Stimulated activated memory B cell treated with anti-CD40 and anti-IgM and Interleukin-4, amounts not matched to agents 10 μg/mL and 1 μg/mL and 100 μg/mL, for 72 hours (primary cell): ENCODE data around the gene PLCG2.
A peak's percentile ranks its signal among the peaks of the same experiment; 100 is the strongest.
"Not testable (repeated sequence)": the region's sequence is repeated elsewhere in the genome, so short reads cannot be mapped to it uniquely, and the experiment has no call there.

Experiments used
- ATAC-seq: fragments of 150-1000 bp; cut with Tn5 transposase; 2 replicates; pipeline ENCODE4 v1.10.0; 2021
- H3K27ac Mint-ChIP-seq: one replicate; pipeline ENCODE4 v1.8.0; 2022; ENCODE audit warnings: mild to moderate bottlenecking, mixed read lengths
- H3K27me3 Mint-ChIP-seq: one replicate; pipeline ENCODE4 v1.8.0; 2022; ENCODE audit warnings: mixed read lengths
- H3K36me3 Mint-ChIP-seq: one replicate; pipeline ENCODE4 v1.8.0; 2022; ENCODE audit warnings: mixed read lengths
- H3K4me1 Mint-ChIP-seq: one replicate; pipeline ENCODE4 v1.8.0; 2022; ENCODE audit warnings: mixed read lengths
- H3K4me3 Mint-ChIP-seq: one replicate; pipeline ENCODE4 v1.8.0; 2022; ENCODE audit warnings: mild to moderate bottlenecking, moderate library complexity, mixed read lengths
- H3K9me3 Mint-ChIP-seq: one replicate; pipeline ENCODE4 v1.8.0; 2022; ENCODE audit warnings: mixed read lengths

The PLCG2 gene

DNA sequence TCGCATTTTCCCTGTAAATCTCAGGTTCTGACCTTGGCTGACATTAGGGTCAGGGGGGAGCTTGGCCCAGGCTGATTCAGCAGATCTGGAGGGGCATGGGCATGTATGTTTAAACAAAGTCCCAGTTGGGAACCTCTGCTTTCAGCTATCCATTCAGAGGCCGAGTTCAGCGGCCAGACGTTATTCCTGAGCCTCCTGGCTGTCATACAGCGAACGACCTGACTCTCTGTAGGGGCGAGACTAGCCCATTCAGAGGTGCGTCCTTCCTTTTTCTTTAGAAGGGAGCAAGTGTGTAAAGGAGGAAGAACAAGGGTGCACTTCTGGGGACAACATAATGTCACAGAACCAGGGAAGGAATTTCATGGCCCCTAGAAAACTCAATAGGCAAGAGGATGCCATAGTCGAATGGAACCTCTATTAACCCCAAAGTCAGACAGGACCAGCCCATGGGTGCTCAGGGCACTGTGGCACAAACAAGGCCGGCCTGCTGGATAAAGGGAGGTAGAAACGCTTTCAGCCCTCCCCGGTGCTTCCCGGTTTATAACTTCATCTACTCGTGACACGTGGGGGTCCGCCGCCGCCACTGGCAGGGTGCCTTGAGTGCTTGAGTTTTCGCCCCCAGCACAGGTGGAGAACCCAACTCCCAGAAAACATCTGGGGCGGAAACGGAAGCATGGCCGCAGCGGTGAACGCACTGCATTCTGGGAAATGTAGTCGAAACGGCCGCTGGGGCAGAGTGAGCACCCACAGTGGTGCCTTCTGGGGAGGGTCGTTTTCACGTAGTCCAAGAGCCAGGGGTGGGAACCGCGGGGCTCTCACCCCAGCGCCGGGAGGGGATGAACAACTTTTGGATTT, 33.2 kb upstream of the PLCG2 start:
- H3K9me3 Mint-ChIP-seq: no peaks in the 10 kb centered on the region
- peak overlapping the region; percentile 89 for H3K27ac Mint-ChIP-seq
- peak; percentile 82 for ATAC-seq
- H3K4me1 Mint-ChIP-seq: peaks cover 53% of the 10 kb centered on the region
- no peaks in the 10 kb centered on the region for H3K36me3 Mint-ChIP-seq
- no peaks in the 10 kb centered on the region for H3K27me3 Mint-ChIP-seq
- peak overlapping the region; percentile 85 for H3K4me3 Mint-ChIP-seq

DNA sequence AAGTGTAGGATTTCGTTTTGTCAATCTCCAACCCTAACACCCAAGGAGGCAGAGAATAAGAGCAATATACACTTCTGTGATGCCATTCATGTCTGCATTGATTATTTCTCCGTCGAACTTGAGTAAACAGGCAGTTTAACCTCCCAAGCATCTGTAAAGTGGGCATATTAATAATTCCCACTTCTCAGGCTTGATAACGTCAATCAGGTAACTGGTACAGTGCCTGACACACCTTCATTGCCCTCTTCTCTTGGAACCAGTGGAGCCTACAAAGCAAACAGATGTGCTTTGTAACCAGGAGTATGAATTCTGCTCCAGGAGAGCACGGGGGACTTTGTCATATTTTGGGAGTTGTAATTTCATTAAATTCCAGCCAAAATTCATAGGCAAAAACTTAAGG, 32.5 kb upstream of the PLCG2 start:
- peak overlapping the region; percentile 85 for H3K4me3 Mint-ChIP-seq
- no peak for ATAC-seq
- H3K4me1 Mint-ChIP-seq: peaks cover 53% of the 10 kb centered on the region
- H3K9me3 Mint-ChIP-seq: no peaks in the 10 kb centered on the region
- no peaks in the 10 kb centered on the region for H3K27me3 Mint-ChIP-seq
- H3K36me3 Mint-ChIP-seq: no peaks in the 10 kb centered on the region
- peak overlapping the region; percentile 89 for H3K27ac Mint-ChIP-seq

DNA sequence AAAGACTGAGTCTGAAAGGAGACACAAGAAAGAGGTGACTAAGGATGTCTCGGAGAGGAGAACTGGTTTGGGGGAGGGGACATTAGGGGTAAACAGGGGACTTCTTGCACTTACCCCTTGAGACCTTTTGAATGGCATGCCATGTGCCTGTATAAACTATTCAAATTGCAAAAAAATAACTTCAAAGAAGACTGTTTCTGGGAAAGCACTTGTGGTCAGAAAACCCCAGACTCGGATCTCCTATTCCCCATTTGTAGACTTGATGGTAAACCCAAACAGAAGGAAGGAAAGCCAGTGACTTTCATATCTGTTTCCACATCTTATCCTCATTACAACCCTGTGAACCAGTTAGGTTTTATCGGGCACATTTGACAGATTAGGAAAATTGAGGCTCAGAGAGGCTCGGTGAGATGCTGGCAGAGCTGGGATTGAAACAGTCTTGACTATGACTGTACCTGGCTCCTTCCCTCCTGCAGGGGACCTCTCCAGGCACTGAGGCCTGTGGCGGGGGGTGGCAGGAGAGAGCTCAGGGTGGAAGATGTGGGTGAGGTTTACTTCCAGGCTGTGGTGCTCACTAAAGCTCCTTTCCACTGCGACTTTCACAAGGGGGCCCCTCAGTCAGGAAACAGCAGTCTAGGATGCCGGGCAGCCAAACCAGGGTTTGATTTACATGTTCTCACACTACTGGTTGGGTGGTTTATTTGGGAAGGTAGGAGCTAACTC, 30.5 kb upstream of the PLCG2 start:
- peak; percentile 31 for ATAC-seq
- H3K4me3 Mint-ChIP-seq: no peak overlapping the region
- peak overlapping the region; percentile 78 for H3K27ac Mint-ChIP-seq

DNA sequence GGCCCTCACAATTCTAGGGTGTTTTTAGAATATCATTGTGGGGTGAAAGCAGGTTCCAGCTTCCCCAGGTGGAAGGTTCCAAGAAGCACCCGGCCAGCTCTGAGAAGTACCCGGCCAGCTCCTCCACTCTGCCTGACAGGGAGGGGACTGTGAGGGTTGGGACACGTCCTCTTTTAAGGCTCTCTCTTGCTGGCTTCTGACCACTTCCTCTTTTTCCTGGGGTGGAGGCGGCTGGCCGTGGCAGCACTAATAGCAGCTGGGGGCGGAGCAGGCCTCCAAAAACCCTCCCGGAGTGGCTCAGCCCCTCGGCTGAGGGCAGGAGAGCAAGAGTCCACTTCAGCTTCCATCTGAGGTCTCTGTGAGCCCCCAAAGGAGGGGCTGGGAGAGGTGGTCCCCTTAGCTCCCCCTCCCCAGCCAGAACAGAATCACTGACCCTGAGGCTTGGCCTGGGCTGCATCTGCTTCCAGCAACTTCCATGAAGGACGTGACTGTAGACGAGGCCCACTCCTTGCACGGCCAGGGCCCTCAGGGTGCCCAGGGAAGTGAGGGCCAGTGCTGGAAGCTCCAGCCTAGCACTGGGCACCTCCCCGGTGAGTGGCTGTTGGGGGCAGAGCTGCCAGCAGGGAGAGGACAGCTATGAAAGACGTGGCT, 26.7 kb upstream of the PLCG2 start:
- H3K36me3 Mint-ChIP-seq: peaks cover 13% of the 10 kb centered on the region
- no peaks in the 10 kb centered on the region for H3K9me3 Mint-ChIP-seq
- H3K4me3 Mint-ChIP-seq: peak overlapping the region; percentile 36
- H3K4me1 Mint-ChIP-seq: peaks cover 73% of the 10 kb centered on the region
- H3K27me3 Mint-ChIP-seq: no peaks in the 10 kb centered on the region
- peak; percentile 98 for ATAC-seq
- H3K27ac Mint-ChIP-seq: peak overlapping the region; percentile 93

More for the DNA sequence above, 30.5 kb upstream of the PLCG2 start:
- no peaks in the 10 kb centered on the region for H3K36me3 Mint-ChIP-seq
- peaks cover 65% of the 10 kb centered on the region for H3K4me1 Mint-ChIP-seq
- H3K9me3 Mint-ChIP-seq: no peaks in the 10 kb centered on the region
- no peaks in the 10 kb centered on the region for H3K27me3 Mint-ChIP-seq

DNA sequence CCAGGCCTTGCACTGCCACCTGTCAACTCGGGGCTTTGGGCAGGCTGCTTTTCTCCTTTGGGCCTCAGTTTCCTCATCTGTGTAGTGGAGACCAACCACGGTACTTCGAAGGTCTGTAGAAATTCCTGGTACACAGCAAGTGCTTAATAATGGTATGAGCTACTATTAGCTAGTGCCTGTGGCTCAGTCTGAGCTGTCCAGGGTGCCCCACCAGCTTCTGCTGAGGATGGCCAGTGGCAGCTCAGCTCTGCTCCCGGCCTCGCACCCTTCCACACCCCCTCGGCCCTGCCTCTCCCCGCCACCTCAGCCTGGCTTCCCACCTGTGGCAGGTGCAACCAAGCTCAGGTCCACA, 26.2 kb upstream of the PLCG2 start:
- peak overlapping the region; percentile 54 for H3K4me3 Mint-ChIP-seq
- peak; percentile 3 for ATAC-seq

DNA sequence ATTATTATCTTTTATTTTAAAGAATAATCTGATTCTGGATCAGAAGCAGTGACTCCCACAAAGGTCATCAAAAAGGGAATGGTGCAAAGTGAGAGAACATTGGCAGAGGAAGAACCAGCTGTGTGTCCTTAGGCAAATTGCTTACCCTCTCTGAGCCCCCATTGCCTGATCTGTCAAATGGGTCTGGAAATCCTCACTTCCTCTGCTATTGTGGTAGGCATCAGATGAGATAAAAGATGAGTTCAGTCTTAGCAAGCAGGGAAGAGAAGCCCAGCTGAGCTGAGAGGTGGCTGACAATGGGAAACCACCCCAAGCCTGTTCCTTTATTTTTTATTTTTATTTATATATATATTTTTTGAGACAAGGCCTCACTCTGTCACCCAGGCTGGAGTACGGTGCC, 24.2 kb upstream of the PLCG2 start:
- peaks cover 79% of the 10 kb centered on the region for H3K4me1 Mint-ChIP-seq
- peaks cover 35% of the 10 kb centered on the region for H3K36me3 Mint-ChIP-seq
- H3K27me3 Mint-ChIP-seq: no peaks in the 10 kb centered on the region
- no peak overlapping the region for H3K27ac Mint-ChIP-seq
- no peak for ATAC-seq
- no peaks in the 10 kb centered on the region for H3K9me3 Mint-ChIP-seq
- H3K4me3 Mint-ChIP-seq: no peak overlapping the region

More for the DNA sequence above, 26.2 kb upstream of the PLCG2 start:
- Mint-ChIP-seq H3K4me1 (peaks cover 78% of the 10 kb centered on the region), H3K27ac (peak overlapping the region; percentile 93), H3K27me3 (no peaks in the 10 kb centered on the region), H3K9me3 (no peaks in the 10 kb centered on the region), H3K36me3 (peaks cover 18% of the 10 kb centered on the region)

DNA sequence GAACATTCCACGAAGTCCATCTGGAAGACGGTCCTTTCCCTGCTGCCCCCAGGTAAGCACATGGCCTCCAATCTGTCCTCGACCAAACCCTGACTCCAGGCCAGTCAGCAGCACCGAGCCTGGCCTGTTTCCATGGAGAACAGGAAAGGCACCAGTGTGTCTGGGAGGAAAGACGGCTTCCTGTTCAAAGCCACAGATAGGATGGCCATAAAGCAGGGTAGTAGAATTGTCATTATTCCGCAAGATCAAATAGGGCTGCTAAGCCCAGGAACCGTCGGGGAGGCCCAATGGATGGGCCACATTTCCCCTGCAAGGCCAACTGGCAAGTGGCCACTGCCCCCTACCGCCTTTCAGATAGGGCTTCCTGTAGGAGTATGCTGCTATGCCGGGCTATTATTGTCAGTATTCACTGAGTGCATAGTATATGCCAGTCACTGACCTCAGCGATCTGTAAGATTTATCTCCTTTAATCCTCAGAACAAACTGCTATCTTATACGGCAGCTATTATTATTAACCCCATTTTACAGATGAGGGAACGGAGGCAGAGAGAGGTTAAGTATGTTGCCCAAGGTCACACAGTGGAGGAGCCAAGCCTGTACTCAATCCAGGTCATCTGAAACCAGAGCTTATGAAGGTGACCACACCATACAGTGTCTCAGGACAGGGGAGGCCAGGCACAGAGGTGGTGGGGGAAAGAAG, 23.0 kb upstream of the PLCG2 start:
- H3K27me3 Mint-ChIP-seq: no peaks in the 10 kb centered on the region
- H3K27ac Mint-ChIP-seq: peak overlapping the region; percentile 64
- no peak overlapping the region for H3K4me3 Mint-ChIP-seq

DNA sequence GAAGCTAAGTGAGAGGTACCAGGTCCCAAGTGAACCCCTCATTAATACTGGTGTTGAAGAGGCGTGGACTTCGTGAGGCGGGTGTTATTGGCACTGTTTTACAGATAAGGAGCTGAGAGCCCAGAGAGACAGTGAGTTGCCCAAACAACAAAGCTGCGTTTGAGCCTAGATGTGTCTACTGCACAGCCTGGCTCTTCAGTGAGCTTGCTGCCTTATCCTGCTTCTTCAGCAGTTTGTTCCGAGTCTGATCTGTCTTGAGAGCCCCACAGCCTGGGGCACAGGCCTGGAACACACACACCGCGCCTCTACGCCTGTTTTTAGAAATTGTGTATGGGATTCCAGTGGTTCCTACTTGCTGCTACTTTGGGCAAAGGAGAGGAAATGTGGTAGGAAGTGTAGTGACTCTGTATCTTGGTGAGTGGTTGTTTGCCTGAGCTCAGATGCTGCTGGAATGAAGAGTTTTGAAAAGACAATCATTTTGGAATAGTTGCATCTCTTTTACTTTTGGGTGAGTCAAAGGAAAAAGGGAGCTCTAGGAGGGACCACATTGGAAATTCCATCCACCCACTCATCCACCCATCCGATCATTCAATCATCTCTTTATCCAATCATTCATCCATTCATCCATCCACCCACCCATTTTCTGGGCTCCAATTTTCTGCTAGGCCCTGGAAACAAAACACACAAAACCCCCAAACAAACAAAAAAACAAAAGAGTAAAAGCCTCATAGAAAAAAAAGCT, 22.3 kb upstream of the PLCG2 start:
- Mint-ChIP-seq H3K4me1 (peaks cover 66% of the 10 kb centered on the region), H3K27ac (peak overlapping the region; percentile 64), H3K9me3 (no peaks in the 10 kb centered on the region), H3K36me3 (peaks cover 41% of the 10 kb centered on the region), H3K4me3 (no peak overlapping the region), H3K27me3 (no peaks in the 10 kb centered on the region)
- ATAC-seq: no peak

More for the DNA sequence above, 23.0 kb upstream of the PLCG2 start:
- H3K36me3 Mint-ChIP-seq: peaks cover 41% of the 10 kb centered on the region
- H3K4me1 Mint-ChIP-seq: peaks cover 73% of the 10 kb centered on the region
- no peaks in the 10 kb centered on the region for H3K9me3 Mint-ChIP-seq
- no peak for ATAC-seq

DNA sequence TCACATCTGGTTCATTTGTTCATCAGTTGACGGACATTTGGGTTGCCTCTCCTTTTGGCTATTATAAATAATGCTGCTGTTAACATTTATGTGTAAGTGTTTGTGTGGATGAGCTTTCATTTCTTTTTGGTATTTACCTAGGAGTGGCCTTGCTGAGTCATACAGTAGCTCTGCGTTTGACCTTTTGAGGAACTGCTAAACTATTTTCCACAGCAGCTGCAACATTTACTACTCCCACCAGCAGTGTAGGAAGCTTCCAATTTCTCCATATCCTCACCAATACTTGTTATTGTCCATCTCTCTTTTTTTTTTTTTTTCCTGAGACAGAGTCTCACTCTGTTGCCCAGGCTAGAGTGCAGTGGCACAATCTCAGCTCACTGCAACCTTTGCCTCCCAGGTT, 20.7 kb upstream of the PLCG2 start:
- ATAC-seq: peak; percentile 62
- Mint-ChIP-seq H3K27me3 (no peaks in the 10 kb centered on the region), H3K36me3 (peaks cover 41% of the 10 kb centered on the region), H3K4me1 (peaks cover 50% of the 10 kb centered on the region), H3K9me3 (no peaks in the 10 kb centered on the region), H3K4me3 (no peak overlapping the region), H3K27ac (peak overlapping the region; percentile 64)

DNA sequence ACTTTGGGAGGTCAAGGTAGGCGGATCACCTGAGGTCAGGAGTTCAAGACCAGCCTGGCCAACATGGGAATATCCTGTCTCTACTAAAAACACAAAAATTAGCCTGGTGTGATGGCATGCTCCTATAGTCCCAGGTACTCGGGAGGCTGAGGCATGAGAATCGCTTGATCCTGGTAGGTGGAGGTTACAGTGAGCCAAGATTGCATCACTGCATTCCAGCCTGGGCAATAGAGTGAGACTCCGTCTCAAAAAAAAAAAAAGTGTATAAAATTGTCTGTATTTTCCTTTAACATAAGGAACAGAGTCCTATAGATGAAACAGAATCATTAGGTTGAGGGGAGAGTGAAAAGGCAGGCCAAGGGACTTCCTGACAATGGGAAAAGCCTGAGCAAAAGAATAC, 16.8 kb upstream of the PLCG2 start:
- H3K36me3 Mint-ChIP-seq: peaks cover 34% of the 10 kb centered on the region
- H3K4me3 Mint-ChIP-seq, ATAC-seq, H3K27ac Mint-ChIP-seq, H3K27me3 Mint-ChIP-seq, H3K9me3 Mint-ChIP-seq: not testable (repeated sequence)
- peaks cover 38% of the 10 kb centered on the region for H3K4me1 Mint-ChIP-seq

DNA sequence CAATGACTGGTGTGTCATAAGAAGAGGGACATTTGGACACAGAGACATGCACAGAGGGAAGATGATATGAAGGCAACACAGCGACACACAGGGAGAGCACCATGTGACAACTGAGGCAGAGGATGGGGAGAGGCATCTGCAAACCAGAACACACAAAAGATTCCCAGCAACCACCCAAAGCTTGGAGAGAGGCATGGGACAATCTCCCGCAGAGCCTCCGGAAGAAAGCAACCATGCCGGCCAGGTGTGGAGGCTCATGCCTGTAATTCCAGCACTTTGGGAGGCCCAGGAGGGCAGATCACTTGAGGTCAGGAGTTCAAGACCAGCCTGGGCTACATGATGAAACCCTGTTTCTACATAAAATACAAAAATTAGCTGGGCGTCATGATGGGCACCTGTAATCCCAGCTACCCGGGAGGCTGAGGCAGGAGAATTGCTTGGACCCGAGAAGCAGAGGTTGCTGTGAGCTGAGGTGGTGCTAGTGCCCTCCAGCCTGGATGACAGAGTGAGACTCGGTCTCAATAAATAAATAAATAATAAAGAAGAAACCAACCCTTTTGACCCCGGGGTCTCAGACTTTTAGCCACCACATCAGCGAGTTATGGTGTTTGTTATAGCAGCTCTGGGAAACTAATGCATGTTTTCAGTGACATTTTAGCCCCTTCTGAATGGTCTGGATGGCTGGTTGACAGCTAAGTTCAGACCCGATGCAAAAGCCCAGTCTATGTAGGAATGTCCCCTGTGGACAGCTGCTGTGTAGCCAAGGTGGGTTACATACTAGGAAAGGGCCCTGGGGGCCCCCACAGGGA, 13.8 kb upstream of the PLCG2 start:
- no peaks in the 10 kb centered on the region for H3K27me3 Mint-ChIP-seq
- H3K4me1 Mint-ChIP-seq: peaks cover 18% of the 10 kb centered on the region
- H3K36me3 Mint-ChIP-seq: peaks cover 7% of the 10 kb centered on the region
- H3K4me3 Mint-ChIP-seq: no peak overlapping the region
- no peak for ATAC-seq
- no peak overlapping the region for H3K27ac Mint-ChIP-seq
- no peaks in the 10 kb centered on the region for H3K9me3 Mint-ChIP-seq

DNA sequence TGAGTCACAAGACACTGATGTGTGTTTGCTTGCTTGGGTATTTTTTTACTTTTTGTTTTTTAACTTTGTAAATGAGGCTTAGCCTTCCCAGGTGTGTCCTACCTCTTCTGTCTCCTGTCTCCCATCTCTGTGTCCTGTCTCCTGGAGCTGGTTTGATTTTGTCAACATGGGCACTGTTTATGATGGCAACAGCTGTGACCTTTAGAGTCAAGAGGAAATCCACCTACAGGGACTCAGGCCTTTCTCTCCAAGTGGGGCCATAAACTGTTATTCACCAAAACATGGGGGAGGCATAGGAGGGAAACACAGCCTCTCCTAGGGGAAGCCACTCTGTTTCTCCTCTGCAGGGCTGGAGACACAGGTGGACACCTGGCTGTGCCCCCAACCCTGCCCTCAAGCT, 13.1 kb upstream of the PLCG2 start:
- Mint-ChIP-seq H3K9me3 (no peaks in the 10 kb centered on the region), H3K27ac (peak overlapping the region; percentile 15), H3K4me3 (no peak overlapping the region), H3K36me3 (peaks cover 6% of the 10 kb centered on the region), H3K27me3 (no peaks in the 10 kb centered on the region), H3K4me1 (peaks cover 25% of the 10 kb centered on the region)
- ATAC-seq: no peak

DNA sequence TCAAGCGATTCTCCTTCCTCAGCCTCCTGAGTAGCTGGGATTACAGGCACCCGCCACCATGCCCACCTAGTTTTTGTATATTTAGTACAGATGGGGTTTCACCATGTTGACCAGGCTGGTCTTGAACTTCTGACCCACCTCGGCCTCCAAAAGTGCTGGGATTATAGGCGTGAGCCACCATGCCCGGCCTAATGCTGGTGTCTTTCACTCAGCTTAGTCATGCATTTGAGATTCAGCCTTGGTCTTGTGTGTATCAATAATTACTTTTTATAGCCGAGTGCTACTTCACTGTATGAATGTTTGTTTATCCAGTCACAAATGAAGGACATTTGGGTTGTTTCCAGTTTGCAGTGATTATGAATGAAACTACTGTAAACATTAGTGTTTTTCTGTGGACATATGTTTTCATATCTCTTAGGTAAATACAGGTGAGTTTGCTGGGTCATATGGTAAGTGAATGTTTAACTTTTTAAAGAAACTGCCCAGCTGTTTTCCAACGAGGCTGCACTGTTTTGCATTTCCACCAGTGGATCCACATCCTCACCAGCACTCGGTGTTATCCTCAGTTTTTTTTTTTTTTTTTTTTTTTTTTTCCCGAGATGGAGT, 11.0 kb upstream of the PLCG2 start:
- no peak overlapping the region for H3K27ac Mint-ChIP-seq
- ATAC-seq: no peak
- H3K9me3 Mint-ChIP-seq: no peaks in the 10 kb centered on the region
- no peaks in the 10 kb centered on the region for H3K27me3 Mint-ChIP-seq
- peaks cover 44% of the 10 kb centered on the region for H3K4me1 Mint-ChIP-seq
- H3K36me3 Mint-ChIP-seq: peaks cover 6% of the 10 kb centered on the region
- no peak overlapping the region for H3K4me3 Mint-ChIP-seq
